ENCODE data around the gene TMEM86B. TPM values are rescaled to one million over a fixed set of nuclear protein-coding genes. Genes with fewer than 3 reads are reported as not detected.
"Not testable (repeated sequence)": the region's sequence is repeated elsewhere in the genome, so short reads cannot be mapped to it uniquely, and the experiment has no call there.

The TMEM86B gene
- total RNA-seq, 1 donor from 2014 or later, result 193 TPM

DNA sequence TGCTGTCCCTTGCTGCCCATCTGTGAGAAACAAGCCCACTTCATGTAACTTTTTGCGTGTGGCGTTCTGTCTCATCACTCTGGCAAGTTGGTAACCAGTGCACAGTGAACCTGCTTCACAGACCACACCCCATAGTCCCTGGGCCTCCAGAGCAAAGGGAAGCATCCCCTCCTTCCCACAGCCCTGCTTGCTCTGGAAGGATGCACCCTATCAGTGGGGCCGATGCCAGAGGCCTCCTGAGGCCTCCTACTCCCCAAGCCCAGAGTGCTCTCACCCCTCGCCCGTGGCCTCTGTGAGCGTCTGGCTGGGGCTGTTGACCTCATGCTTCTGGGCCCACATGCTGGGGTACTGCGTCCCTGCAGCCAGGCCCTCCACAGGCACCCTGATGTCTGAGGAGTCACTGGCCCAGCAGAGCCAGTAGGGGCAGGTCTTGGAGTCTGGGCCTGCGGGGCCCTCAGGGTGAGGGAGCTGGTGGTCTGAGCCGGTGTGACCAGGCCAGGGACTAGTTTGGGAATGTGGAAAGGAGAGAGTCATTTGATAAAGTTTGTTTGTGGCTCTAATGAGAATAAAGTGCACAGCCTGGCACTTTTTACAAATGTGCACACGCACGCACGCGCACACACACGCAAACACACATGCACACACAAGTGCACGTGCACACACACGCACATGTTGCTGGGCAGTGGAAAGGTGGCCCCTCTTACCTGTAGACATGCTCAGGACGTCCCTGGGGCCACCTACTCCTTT lies 5.1 kb downstream of the TMEM86B start:
- DNase-seq (ENCODE audit: low spot score), result no peak

DNA sequence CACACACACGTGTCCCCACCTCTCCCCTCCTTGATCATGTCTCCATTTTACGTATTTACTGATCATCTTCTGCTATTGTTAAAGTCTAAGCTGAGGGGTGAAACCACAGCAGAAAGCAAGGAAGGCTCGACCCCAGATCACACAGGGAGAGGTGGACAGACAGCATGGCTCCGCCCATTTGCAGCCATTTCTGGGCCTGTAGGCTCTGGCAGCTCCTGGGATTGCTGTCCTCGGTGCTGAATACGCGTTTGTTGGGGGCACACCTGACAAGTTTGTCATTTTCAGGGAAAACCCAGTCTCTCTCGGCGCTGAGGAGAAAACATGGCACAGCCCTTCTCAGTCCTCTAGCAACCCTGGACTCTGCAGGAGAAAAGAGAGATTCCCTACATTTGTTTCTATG lies 8.0 kb downstream of the TMEM86B start:
- no peak for DNase-seq (ENCODE audit: low spot score)

DNA sequence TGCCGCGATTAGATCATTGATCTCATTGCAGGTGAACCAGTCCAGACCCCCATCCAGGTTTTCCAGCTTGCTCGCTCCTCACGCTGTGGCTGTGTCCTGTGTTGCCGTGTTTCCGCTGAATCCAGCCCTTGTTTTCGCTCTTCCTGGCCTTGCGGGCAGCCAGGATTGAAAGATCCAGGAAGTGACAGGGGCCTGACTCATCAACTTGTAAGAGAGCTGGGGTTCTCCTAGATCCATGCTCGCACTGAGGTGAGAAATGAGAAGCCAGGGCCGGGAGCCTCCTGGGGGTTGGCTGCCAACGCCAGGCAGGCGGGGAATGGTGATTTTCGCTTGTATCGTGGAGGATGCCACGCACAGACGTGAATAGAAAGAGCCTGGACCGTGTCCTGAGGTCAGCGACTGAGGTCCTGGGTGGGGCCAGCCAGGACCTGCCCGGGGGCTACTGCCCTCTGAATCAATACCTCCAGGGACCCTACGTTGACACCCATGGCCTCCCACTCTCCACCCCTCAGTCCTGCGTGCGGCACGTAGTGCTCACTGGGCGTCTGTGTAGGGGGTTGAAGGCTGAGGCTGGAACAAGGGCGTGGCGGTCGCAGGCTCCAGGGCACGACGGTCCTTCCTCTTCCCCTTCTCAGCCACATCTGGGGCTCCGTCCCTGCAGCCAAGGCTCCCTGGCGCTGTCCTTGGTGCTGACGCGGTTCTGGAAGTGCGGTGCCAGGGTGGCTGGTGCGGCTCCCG lies 11.9 kb downstream of the TMEM86B start:
- DNase-seq (ENCODE audit: low spot score), result peak; percentile 91

DNA sequence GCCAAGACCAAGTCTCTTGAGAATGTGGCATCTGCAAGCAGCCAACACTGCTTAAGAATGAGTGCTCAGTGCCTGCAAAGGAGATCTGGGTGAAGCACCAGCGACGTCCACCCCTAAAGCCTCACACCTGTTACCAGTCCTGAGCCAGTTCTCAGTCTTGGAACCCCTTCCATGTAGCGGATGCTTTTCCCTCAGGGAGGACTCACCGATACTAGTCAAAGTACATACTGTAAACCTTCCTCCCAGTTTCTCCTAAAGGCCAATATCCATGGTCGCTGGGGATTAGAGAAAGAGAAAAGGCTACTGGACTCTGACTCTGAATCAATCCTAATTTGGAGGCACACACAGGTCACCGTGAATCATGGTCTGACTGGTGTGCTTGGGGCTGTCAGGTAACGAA lies 15.0 kb downstream of the TMEM86B start:
- DNase-seq (ENCODE audit: low spot score), result no peak

DNA sequence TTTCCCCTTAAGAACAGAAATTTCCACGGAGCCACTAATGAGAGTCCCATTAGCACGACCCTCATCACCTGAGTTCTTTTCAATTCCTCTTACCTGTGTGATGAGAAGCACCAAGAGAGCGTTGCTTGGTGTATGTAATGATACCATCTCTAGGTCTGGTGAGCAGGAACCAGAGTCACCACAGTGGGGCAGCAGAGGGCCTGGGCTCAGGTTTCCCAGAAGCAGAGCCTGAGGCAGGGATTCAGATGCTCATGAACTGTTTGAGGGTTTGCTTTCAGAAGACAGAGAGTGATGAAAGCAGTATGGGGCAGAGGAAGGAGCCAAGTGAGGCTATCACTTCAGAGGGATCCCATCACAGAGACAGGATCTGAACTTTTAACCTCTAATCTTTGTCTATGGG lies 16.1 kb downstream of the TMEM86B start:
- DNase-seq (ENCODE audit: low spot score), result no peak

DNA sequence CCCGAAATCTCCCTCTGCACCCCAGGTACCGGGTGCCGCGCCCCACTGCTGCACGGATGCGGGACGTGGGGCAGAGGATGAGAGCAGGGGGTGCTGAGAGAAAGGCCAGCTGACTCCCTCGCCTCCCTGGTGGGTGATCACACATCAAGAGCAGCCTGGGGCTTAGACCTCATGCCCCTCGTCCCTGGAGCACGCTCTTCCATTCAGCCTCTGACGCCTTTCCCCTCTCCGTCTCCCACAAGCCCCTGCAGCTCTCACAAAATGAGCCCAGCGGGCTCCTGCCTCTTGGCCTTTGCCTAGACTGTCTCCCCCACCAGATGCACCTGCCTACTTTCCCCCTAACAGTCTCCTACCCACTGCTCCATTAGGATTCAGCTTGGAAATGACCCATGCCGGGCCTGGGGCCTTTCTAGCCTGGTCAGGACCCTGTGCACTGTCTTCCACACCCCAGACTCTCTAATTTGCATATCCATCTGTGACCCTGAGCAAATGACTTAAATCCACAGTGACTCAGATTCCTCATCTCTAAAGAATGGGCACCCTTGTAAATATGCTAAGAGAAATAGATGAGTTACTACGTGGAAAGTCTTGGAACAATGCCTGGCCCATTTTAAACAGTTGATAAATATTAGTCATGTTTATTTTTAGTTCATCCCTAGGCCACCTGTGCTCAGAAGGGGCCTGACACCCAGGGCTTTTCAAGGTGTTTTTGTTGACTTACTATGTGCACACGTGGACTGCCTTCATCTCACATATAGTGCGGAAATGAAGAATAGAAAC lies 18.7 kb downstream of the TMEM86B start:
- peak; percentile 81 for DNase-seq (ENCODE audit: low spot score)

DNA sequence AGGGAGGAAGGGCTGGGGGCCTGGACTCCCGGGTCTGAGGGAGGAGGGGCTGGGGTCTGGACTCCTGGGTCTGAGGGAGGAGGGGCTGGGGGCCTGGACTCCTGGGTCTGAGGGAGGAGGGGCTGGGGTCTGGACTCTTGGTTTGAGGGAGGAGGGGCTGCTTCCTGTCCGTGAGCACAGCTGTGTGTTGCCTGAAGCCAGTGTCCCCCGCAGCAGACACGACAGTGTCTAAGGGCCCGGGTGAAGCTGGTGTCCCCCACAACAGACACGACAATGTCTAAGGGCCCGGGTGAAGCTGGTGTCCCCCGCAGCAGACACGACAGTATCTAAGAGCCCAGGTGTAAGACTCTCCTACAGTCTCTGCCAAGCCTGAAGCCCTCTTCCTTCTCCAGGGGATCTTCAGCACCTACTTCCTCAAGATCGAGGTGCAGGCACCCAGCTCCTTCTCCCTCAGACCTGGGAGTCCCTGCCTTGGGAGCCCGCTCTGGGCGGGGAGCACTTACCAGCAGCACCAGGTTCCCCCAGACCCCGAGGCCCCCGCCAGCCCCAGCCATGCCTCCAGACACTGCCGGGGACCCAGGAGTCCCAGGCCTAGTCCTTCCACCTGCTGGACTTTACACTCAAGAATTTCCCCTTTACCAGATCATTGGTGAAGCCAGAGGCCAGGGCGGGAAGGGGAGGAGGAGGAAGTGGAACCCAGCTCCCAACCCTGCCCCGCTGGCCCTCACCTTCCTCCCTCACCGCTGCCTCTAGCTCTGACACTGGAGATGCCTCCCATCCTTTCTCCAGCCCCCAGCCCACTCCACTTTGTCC lies 19.5 kb downstream of the TMEM86B start, which contains the start of gene PTPRH:
PTPRH (minus strand) TSS at position 622 of the 813 bp plus-strand sequence; CDS start at position 554, 68 bp downstream.
- DNase-seq (ENCODE audit: low spot score), result peak; percentile 62

DNA sequence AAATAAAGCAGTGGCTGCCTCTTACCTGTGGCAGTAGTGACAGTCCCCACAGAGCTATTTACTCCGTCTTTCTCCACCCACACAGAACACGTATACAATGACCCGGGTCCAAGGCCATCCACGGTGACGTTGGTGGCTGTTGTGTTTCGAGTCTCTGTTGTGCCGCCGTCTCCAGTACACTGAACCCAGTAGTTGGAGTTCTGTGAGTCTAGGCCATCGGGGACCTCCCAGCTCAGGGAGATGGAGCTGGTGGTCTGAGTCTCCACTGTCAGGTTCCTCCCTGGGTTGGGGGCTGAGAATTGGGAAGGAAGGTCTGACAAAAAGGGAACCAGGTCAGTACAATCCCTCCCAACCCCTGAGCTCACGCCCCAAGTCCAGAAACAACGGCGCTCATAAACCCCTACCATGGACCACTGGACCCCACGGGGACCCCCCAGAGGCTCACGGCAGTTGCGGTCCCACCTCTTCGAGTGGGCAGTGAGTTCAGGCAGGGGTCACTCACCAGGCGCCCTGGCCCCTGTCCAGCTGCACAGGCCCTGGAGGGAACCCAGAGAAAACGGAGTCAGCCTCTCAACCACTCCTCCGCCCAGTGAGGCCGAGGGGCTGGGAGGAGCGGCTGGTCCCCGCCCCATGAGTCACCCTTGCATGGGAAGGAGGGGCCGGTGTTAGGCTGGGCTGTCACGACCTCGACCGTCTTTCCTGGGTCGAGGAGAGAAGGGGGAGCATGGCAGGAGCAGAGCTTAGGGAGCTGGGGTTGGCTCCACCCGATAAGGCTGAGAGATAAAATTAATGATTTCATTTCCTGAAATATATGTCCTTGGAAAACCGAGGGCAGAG lies 21.7 kb downstream of the TMEM86B start:
- peak; percentile 91 for DNase-seq (ENCODE audit: low spot score)

DNA sequence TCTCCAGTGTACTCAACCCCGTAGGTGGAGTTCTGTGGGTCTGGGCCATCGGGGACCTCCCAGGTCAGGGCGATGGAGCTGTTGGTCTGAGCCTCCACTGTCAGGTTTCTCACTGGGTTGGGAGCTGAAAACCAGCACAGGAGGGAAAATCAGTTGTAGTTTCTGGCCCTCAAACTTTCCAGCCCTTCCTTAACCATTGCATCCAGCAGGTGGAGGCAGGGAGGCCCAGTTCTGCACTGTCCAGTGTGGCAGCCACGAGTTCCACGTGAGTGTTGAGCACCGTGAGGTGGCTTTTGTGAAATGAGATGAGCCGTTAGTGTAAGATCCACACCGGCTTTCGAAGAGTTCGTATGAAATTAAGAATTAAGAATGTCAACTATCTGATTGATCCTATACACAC lies 26.4 kb downstream of the TMEM86B start:
- DNase-seq (ENCODE audit: low spot score), result not testable (repeated sequence)

- no peak for DNase-seq (ENCODE audit: low spot score)
Measured at GRCh38 chr19:55199620-55200204, 28.9 kb downstream of the TMEM86B start.

GRCh38 chr19:55198651-55199050 lies 29.9 kb downstream of the TMEM86B start:
- DNase-seq (ENCODE audit: low spot score), result no peak

- no peak for DNase-seq (ENCODE audit: low spot score)
Measured at GRCh38 chr19:55197528-55197927, 31.0 kb downstream of the TMEM86B start.

DNA sequence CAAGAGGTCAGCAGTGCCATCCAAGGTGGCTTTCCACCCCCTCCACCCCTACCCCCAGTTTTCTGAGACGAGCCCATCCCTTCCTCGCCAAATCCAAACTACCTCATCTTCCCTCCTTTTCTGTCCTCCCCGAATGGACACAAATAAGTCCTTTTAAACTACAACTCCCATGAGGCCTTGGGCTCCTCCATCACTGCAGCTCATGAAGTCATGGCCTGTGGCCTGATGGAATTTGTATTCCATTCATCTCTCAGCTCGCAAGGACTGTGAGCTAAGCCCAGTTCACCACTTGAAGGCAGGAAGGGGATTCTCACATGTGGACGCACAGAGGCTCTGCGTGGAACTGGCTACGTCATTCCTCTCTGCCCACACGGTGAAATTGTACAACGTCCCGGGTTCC lies 31.8 kb downstream of the TMEM86B start:
- DNase-seq (ENCODE audit: low spot score), result no peak

- DNase-seq (ENCODE audit: low spot score), result no peak
Measured at GRCh38 chr19:55193481-55193880, 35.1 kb downstream of the TMEM86B start.

DNA sequence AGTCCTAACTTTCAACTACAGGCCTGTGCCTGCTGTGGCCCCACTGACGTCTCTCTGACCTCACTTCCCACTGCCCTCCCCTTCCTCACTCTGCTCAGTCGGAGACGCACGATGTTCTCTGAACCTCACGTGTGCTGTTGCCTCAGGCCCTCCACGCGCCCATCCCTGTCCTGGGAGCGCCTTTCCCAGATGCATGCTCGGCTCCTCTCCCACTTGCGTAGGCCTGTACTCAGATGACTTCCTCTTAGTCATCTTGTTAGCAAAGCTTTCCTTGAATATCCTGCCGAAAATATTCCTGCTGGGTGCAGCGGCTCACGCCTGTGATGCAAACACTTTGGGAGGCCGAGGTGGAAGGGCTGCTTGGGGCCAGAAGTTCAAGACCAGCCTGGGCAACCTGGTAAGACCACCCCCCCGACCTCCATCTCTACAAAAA lies 39.1 kb downstream of the TMEM86B start:
- DNase-seq (ENCODE audit: low spot score), result no peak

GRCh38 chr19:55188625-55189024 lies 39.9 kb downstream of the TMEM86B start:
- no peak for DNase-seq (ENCODE audit: low spot score)

DNA sequence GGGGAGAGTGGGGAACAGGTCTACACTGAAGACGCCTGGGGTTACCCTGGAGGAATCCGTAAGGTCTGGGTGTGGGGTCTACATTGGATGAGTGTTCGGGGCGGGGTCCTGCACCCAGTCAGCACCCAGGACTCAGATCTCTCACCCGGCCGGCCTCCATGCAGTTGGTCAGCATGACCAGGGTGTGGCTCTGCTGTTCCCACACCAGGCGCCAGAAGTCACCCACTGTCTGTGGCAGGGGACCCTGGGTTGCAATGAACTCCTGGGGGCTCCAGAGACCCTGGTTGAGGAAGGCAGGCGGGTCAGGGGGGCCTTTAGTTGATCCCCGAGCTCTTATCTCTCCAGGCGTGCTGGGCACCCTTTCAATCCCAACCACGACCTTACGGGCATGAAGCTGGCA lies 42.5 kb downstream of the TMEM86B start:
- no peak for DNase-seq (ENCODE audit: low spot score)

GRCh38 chr19:55181740-55182139 lies 46.8 kb downstream of the TMEM86B start:
- no peak for DNase-seq (ENCODE audit: low spot score)

GRCh38 chr19:55179606-55180484 lies 48.7 kb downstream of the TMEM86B start, which contains the start of gene SYT5:
TSS of gene SYT5 (minus strand) at chr19:55180289. CDS start at chr19:55179041, 1,248 bp downstream.
- DNase-seq (ENCODE audit: low spot score), result peak; percentile 30
